Measurements from ENCODE around the gene CTDSP2. TPM values are rescaled to one million over a fixed set of nuclear protein-coding genes. Genes with fewer than 3 reads are reported as not detected.

Gene CTDSP2
- total and polyA plus RNA-seq, 2 of the 8 experiments (the other 6 are each of a cell fraction or from before 2014, with no cell fraction given), result 71.3 to 91.7 TPM

- TF ChIP-seq POLR2AphosphoS5 (IDR thresholded peaks at IDR 0.05; ENCODE audit: low read depth, low read length), result no peak; the same call in 1 of the 2 replicates
- TF ChIP-seq CTCF (IDR thresholded peaks at IDR 0.05; ENCODE audit: control extremely low read depth in 1 of 3, insufficient read depth in 1 of 3, low read depth in 1 of 3, low read length in 3 of 3), result no peak
- no peak for TF ChIP-seq JUN (IDR thresholded peaks at IDR 0.05; ENCODE audit: low read depth, low read length)
- no peak for TF ChIP-seq CBX5 (IDR thresholded peaks at IDR 0.05; ENCODE audit: low read depth, low read length)
Observed at GRCh38 chr12:57772429-57773322, 73.9 kb downstream of the CTDSP2 start, which contains the start of gene EEF1AKMT3 (continued).

Data from H1 (cell line).